ENCODE measurements around the gene AMDHD1.

The AMDHD1 gene, protein sequence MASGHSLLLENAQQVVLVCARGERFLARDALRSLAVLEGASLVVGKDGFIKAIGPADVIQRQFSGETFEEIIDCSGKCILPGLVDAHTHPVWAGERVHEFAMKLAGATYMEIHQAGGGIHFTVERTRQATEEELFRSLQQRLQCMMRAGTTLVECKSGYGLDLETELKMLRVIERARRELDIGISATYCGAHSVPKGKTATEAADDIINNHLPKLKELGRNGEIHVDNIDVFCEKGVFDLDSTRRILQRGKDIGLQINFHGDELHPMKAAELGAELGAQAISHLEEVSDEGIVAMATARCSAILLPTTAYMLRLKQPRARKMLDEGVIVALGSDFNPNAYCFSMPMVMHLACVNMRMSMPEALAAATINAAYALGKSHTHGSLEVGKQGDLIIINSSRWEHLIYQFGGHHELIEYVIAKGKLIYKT

GRCh38 chr12:95943330-95943842 is at the start of gene AMDHD1:
Gene AMDHD1, plus strand, starts transcription at chr12:95943331. Its CDS starts 68 bp downstream, at chr12:95943399.
- Histone ChIP-seq H3K27me3 (ENCODE audit: low read depth, low read length) (no peaks in the 10 kb centered on the region), H3K27ac (ENCODE audit: low read length) (peak within 1 kb of the TSS; percentile 56), H3K9me3 (ENCODE audit: control insufficient read depth in 1 of 2, low read length in 2 of 2) (no peaks in the 10 kb centered on the region), H3K36me3 (ENCODE audit: control insufficient read depth in 1 of 2, insufficient read depth in 2 of 2, low read length in 2 of 2) (no peaks in the 10 kb centered on the region), H3K4me1 (ENCODE audit: control insufficient read depth in 1 of 2, insufficient read depth in 2 of 2, low read length in 2 of 2) (no peaks in the 10 kb centered on the region), H3K4me3 (ENCODE audit: low read depth in 1 of 2, low read length in 2 of 2) (peak within 1 kb of the TSS; percentile 70 to 85)

- H3K9me3 ChIP-seq (ENCODE audit: control insufficient read depth in 1 of 2, low read length in 2 of 2), result no peaks in the 10 kb centered on the region
- H3K4me1 ChIP-seq (ENCODE audit: control insufficient read depth in 1 of 2, insufficient read depth in 2 of 2, low read length in 2 of 2), result no peaks in the 10 kb centered on the region
- H3K36me3 ChIP-seq (ENCODE audit: control insufficient read depth in 1 of 2, insufficient read depth in 2 of 2, low read length in 2 of 2), result no peaks in the 10 kb centered on the region
- no peak overlapping the region for H3K4me3 ChIP-seq (ENCODE audit: low read depth in 1 of 2, low read length in 2 of 2)
- H3K27ac ChIP-seq (ENCODE audit: low read length), result no peak overlapping the region
- H3K27me3 ChIP-seq (ENCODE audit: low read depth, low read length), result no peaks in the 10 kb centered on the region
Measured at GRCh38 chr12:95896846-95897245, 46.3 kb upstream of the AMDHD1 start.

GRCh38 chr12:95898081-95898480 is 45.0 kb upstream of the AMDHD1 start:
- peaks cover 0 to 3% of the 10 kb centered on the region in 2 donors for H3K9me3 ChIP-seq (ENCODE audit: control insufficient read depth in 1 of 2, low read length in 2 of 2)
- no peak overlapping the region for H3K27ac ChIP-seq (ENCODE audit: low read length)
- no peaks in the 10 kb centered on the region for H3K36me3 ChIP-seq (ENCODE audit: control insufficient read depth in 1 of 2, insufficient read depth in 2 of 2, low read length in 2 of 2)
- H3K4me1 ChIP-seq (ENCODE audit: control insufficient read depth in 1 of 2, insufficient read depth in 2 of 2, low read length in 2 of 2), result no peaks in the 10 kb centered on the region
- no peak overlapping the region for H3K4me3 ChIP-seq (ENCODE audit: low read depth in 1 of 2, low read length in 2 of 2)
- H3K27me3 ChIP-seq (ENCODE audit: low read depth, low read length), result no peaks in the 10 kb centered on the region

GRCh38 chr12:95908573-95908972 is 34.6 kb upstream of the AMDHD1 start:
- Histone ChIP-seq H3K27me3 (ENCODE audit: low read depth, low read length) (no peaks in the 10 kb centered on the region), H3K36me3 (ENCODE audit: control insufficient read depth in 1 of 2, insufficient read depth in 2 of 2, low read length in 2 of 2) (no peaks in the 10 kb centered on the region), H3K4me1 (ENCODE audit: control insufficient read depth in 1 of 2, insufficient read depth in 2 of 2, low read length in 2 of 2) (no peaks in the 10 kb centered on the region), H3K9me3 (ENCODE audit: control insufficient read depth in 1 of 2, low read length in 2 of 2) (no peaks in the 10 kb centered on the region), H3K4me3 (ENCODE audit: low read depth in 1 of 2, low read length in 2 of 2) (no peak overlapping the region), H3K27ac (ENCODE audit: low read length) (no peak overlapping the region)

GRCh38 chr12:95909871-95910270 is 33.3 kb upstream of the AMDHD1 start:
- no peak overlapping the region for H3K4me3 ChIP-seq (ENCODE audit: low read depth in 1 of 2, low read length in 2 of 2)
- no peaks in the 10 kb centered on the region for H3K36me3 ChIP-seq (ENCODE audit: control insufficient read depth in 1 of 2, insufficient read depth in 2 of 2, low read length in 2 of 2)
- H3K27me3 ChIP-seq (ENCODE audit: low read depth, low read length), result no peaks in the 10 kb centered on the region
- H3K9me3 ChIP-seq (ENCODE audit: control insufficient read depth in 1 of 2, low read length in 2 of 2), result no peaks in the 10 kb centered on the region
- H3K4me1 ChIP-seq (ENCODE audit: control insufficient read depth in 1 of 2, insufficient read depth in 2 of 2, low read length in 2 of 2), result no peaks in the 10 kb centered on the region
- H3K27ac ChIP-seq (ENCODE audit: low read length), result no peak overlapping the region

DNA sequence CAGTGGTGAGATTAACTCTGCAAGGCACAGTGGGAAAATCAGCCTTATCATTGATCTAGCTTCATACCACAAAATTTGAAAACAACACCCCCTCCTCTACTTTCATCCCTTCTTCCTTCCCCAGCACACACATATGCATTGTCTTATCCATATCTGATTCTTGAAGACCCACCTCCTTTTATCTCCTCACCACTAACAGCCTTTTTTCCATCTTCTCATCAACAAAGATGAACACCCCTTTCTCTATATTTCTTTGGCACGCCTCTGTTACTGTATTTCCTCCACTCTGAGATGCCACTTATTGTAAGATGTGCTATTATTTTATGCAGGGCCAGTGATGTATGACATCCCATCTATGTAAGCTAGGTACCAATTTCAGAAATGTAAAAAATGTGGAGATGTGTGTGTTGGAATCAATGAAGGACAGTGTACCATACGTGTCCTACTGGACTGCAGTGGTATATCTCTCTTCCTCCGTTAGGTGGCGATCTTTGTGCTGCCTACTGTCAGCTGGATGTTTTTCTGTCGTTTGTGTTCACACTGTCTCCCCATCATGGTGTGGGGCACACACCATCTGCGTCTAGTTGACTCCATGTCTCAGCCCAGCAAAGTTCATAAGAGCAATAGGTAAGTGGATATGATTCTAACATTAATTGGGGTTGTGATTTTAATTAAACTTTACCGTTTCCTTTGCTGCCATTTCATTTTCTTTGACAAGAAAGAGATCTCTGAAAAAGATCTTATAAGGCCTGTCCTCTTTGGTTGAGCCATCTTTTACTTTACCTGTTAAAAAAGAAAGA is 24.7 kb upstream of the AMDHD1 start:
- no peak overlapping the region for H3K4me3 ChIP-seq (ENCODE audit: low read depth in 1 of 2, low read length in 2 of 2)
- H3K9me3 ChIP-seq (ENCODE audit: control insufficient read depth in 1 of 2, low read length in 2 of 2), result no peaks in the 10 kb centered on the region
- no peaks in the 10 kb centered on the region for H3K27me3 ChIP-seq (ENCODE audit: low read depth, low read length)
- H3K36me3 ChIP-seq (ENCODE audit: control insufficient read depth in 1 of 2, insufficient read depth in 2 of 2, low read length in 2 of 2), result no peaks in the 10 kb centered on the region
- no peaks in the 10 kb centered on the region for H3K4me1 ChIP-seq (ENCODE audit: control insufficient read depth in 1 of 2, insufficient read depth in 2 of 2, low read length in 2 of 2)
- H3K27ac ChIP-seq (ENCODE audit: low read length), result no peak overlapping the region

- Histone ChIP-seq H3K27ac (ENCODE audit: low read length) (no peak overlapping the region), H3K9me3 (ENCODE audit: control insufficient read depth in 1 of 2, low read length in 2 of 2) (no peaks in the 10 kb centered on the region), H3K27me3 (ENCODE audit: low read depth, low read length) (no peaks in the 10 kb centered on the region), H3K4me1 (ENCODE audit: control insufficient read depth in 1 of 2, insufficient read depth in 2 of 2, low read length in 2 of 2) (no peaks in the 10 kb centered on the region), H3K4me3 (ENCODE audit: low read depth in 1 of 2, low read length in 2 of 2) (no peak overlapping the region), H3K36me3 (ENCODE audit: control insufficient read depth in 1 of 2, insufficient read depth in 2 of 2, low read length in 2 of 2) (no peaks in the 10 kb centered on the region)
Measured at GRCh38 chr12:95919110-95919509, 24.0 kb upstream of the AMDHD1 start.

DNA sequence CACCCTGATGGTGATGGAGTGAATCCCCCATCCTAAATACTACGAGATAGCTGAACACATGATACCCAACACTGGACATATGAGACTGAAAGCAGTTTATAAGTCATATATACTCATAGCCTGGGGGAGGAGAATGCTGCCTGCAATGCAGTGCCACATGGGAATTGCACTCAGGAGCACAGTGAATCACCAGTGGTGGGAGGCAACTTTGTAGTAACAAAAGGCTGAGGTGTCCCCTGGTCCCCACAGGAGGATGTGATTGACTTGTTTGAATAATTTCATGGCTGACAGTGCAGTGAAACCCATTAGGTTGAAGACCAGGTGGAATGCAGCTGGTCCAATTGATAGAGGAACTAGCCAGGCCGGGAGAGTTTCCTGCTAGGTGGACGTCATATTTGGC is 20.9 kb upstream of the AMDHD1 start:
- Histone ChIP-seq H3K9me3 (ENCODE audit: control insufficient read depth in 1 of 2, low read length in 2 of 2) (no peaks in the 10 kb centered on the region), H3K27ac (ENCODE audit: low read length) (no peak overlapping the region), H3K27me3 (ENCODE audit: low read depth, low read length) (no peaks in the 10 kb centered on the region), H3K36me3 (ENCODE audit: control insufficient read depth in 1 of 2, insufficient read depth in 2 of 2, low read length in 2 of 2) (no peaks in the 10 kb centered on the region), H3K4me3 (ENCODE audit: low read depth in 1 of 2, low read length in 2 of 2) (no peak overlapping the region), H3K4me1 (ENCODE audit: control insufficient read depth in 1 of 2, insufficient read depth in 2 of 2, low read length in 2 of 2) (no peaks in the 10 kb centered on the region)

DNA sequence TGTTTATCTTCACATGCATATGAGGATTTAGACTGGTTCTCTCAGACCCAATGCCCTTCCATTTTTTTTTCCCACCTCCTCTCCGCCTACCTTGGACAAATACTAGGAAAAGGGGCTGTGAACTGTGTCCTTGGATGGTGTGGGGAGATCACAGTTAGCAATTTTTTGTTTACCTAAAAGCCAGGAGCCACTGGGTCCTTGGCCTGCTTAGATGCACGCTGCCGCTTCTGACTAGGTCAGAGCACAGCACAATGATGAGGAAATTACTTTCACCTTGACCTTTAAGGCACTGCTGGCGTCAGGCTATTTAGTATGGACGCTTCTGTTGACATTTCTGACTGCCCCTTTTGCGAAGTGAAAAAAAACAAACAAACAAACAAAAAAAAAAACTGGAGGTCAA is 2.6 kb upstream of the AMDHD1 start:
- Histone ChIP-seq H3K4me3 (ENCODE audit: low read depth in 1 of 2, low read length in 2 of 2) (no peak overlapping the region), H3K27me3 (ENCODE audit: low read depth, low read length) (no peaks in the 10 kb centered on the region), H3K4me1 (ENCODE audit: control insufficient read depth in 1 of 2, insufficient read depth in 2 of 2, low read length in 2 of 2) (no peaks in the 10 kb centered on the region), H3K27ac (ENCODE audit: low read length) (no peak overlapping the region), H3K36me3 (ENCODE audit: control insufficient read depth in 1 of 2, insufficient read depth in 2 of 2, low read length in 2 of 2) (no peaks in the 10 kb centered on the region), H3K9me3 (ENCODE audit: control insufficient read depth in 1 of 2, low read length in 2 of 2) (no peaks in the 10 kb centered on the region)

DNA sequence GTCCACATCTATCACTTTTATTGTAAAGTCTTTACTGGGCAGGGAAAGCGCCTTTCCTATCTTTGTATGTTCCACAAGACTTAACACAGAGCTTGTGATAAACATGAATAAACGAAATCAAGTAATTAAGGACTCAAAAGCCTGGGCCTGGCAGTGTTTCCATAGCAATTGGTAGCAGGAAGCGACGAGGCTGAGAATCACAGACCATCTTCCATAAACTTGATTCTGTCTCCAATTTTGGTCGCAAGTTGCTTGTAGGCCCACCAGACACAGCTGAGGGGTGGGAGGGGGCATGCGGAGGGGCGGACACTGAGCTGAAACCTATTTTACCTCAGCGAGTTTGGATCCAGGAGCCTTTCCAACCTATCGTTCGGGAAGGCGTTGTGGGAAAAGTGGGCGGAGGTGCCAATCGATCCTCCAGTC is 1.0 kb upstream of the AMDHD1 start:
- no peaks in the 10 kb centered on the region for H3K27me3 ChIP-seq (ENCODE audit: low read depth, low read length)
- H3K4me3 ChIP-seq (ENCODE audit: low read depth in 1 of 2, low read length in 2 of 2), result peak overlapping the region; percentile 70 to 85
- H3K27ac ChIP-seq (ENCODE audit: low read length), result peak overlapping the region; percentile 56
- no peaks in the 10 kb centered on the region for H3K36me3 ChIP-seq (ENCODE audit: control insufficient read depth in 1 of 2, insufficient read depth in 2 of 2, low read length in 2 of 2)
- H3K4me1 ChIP-seq (ENCODE audit: control insufficient read depth in 1 of 2, insufficient read depth in 2 of 2, low read length in 2 of 2), result no peaks in the 10 kb centered on the region
- H3K9me3 ChIP-seq (ENCODE audit: control insufficient read depth in 1 of 2, low read length in 2 of 2), result no peaks in the 10 kb centered on the region

DNA sequence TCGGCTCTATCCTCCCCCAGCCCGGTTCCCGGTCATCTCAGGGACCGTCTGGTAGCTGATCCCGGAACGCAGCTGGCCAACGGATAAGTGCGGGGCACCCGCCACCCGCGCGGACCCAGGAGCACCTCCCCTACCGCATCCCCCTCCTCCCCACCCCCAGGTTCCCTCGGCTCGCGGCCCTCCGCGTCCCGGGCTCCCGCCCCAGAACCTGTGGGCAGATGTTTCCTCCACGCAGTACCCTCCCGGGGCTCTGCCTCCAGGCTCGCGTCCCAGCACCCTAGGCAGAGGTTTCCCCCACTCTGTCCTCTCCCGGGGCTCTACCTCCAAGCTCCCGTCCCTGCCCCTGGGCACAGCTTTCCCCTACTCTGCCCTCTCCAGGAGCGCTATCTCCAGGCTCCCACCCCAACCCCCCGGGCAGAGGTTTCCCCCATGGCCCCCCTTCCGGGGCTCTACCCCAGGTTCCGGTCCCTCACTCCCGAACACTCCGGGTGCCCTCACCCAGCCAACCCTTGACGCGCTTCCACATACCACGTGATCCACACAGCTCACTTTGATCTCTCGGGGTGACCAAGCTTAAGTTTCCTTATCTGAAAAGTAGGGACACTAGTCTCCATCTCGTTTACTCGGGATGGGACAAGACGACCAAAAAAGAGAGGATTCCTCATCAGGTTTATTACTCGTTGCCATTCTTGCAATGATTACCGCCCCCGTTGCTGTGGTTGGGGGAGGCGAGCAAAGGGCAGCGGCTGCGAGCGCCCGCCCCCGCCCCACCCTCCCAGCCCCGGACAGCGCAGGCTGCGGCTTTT is 404 bp upstream of the AMDHD1 start, which contains the start of gene CCDC38:
Gene CCDC38 (minus strand): TSS at position 91 of the 806 bp plus-strand sequence. CDS start 6,105 bp downstream, outside the sequence.
- Histone ChIP-seq H3K36me3 (ENCODE audit: control insufficient read depth in 1 of 2, insufficient read depth in 2 of 2, low read length in 2 of 2) (no peaks in the 10 kb centered on the region), H3K9me3 (ENCODE audit: control insufficient read depth in 1 of 2, low read length in 2 of 2) (no peaks in the 10 kb centered on the region), H3K4me3 (ENCODE audit: low read depth in 1 of 2, low read length in 2 of 2) (peak within 1 kb of the TSS; percentile 70 to 85)

More for the DNA sequence above, 404 bp upstream of the AMDHD1 start, which contains the start of gene CCDC38:
- Histone ChIP-seq H3K4me1 (ENCODE audit: control insufficient read depth in 1 of 2, insufficient read depth in 2 of 2, low read length in 2 of 2) (no peaks in the 10 kb centered on the region), H3K27ac (ENCODE audit: low read length) (peak within 1 kb of the TSS; percentile 56), H3K27me3 (ENCODE audit: low read depth, low read length) (no peaks in the 10 kb centered on the region)

Measured in muscle layer of duodenum (tissue), 2 donors.